Activated CD4-positive, alpha-beta T cell treated with anti-CD3 and anti-CD28 coated beads for 24 hours (primary cell): ENCODE measurements around the gene ENDOV.

Experiments
- DNase-seq, 2 donors: peaks; one replicate each; pipeline ENCODE4 v3.0.0-alpha.2; 2020; ENCODE audit warnings: low read depth in 2 of 2

Gene ENDOV

GRCh38 chr17:80449930-80450576 lies 35.1 kb downstream of the ENDOV start:
- no peak for DNase-seq

- DNase-seq = no peak
Observed at GRCh38 chr17:80451104-80451775, 36.3 kb downstream of the ENDOV start.

- DNase-seq = no peak
Observed at GRCh38 chr17:80452173-80452915, 37.4 kb downstream of the ENDOV start.

GRCh38 chr17:80453126-80453997 lies 38.4 kb downstream of the ENDOV start:
- no peak for DNase-seq

- DNase-seq = no peak
Observed at GRCh38 chr17:80453998-80454556, 39.1 kb downstream of the ENDOV start.

- peak; percentile 91 to 94 for DNase-seq
Observed at GRCh38 chr17:80454557-80455335, 39.8 kb downstream of the ENDOV start.

GRCh38 chr17:80455336-80455710 lies 40.4 kb downstream of the ENDOV start:
- DNase-seq = peak in 1 of 2 donors; percentile 31

GRCh38 chr17:80455784-80456183 lies 40.8 kb downstream of the ENDOV start:
- DNase-seq = no peak

GRCh38 chr17:80456465-80457235 lies 41.7 kb downstream of the ENDOV start:
- DNase-seq = no peak

GRCh38 chr17:80457236-80457856 lies 42.4 kb downstream of the ENDOV start:
- no peak for DNase-seq

- DNase-seq = no peak
Observed at GRCh38 chr17:80458016-80458415, 43.0 kb downstream of the ENDOV start.

- no peak for DNase-seq
Observed at GRCh38 chr17:80459234-80459633, 44.3 kb downstream of the ENDOV start.

GRCh38 chr17:80460429-80460834 lies 45.5 kb downstream of the ENDOV start:
- no peak for DNase-seq

GRCh38 chr17:80461528-80462160 lies 46.7 kb downstream of the ENDOV start:
- DNase-seq = no peak

- DNase-seq = no peak
Observed at GRCh38 chr17:80463784-80464400, 48.9 kb downstream of the ENDOV start.

GRCh38 chr17:80464486-80464885 lies 49.5 kb downstream of the ENDOV start:
- no peak for DNase-seq

- DNase-seq = no peak
Observed at GRCh38 chr17:80465327-80465974, 50.5 kb downstream of the ENDOV start.

GRCh38 chr17:80466188-80466705 lies 51.3 kb downstream of the ENDOV start:
- no peak for DNase-seq
